OCI-LY7 (cell line): ENCODE measurements around the gene SP100. TPM values are rescaled to one million over a fixed set of nuclear protein-coding genes. Genes with fewer than 3 reads are reported as not detected.

Experiments
- BruUV-seq: library from RNA; stranded (reverse); fragments of 400-500 nt; replicated peaks from 2 replicates; lab custom pipeline; 2021; lab: Mats Ljungman, UMichigan
- CTCF ChIA-PET: fragments of 300-600 bp; sonication (Branson Sonifier 250); formaldehyde crosslinking; loops from one replicate; lab custom pipeline; 2022; ENCODE audit warnings: antibody characterized with exemption; ENCODE audit not compliant: unreplicated experiment; lab: Charles Lee
- POLR2A ChIA-PET: fragments of 300-600 bp; sonication (Branson Sonifier 250); formaldehyde crosslinking; loops from one replicate; lab custom pipeline; 2022; ENCODE audit warnings: antibody characterized with exemption; lab: Charles Lee
- DNase-seq: peaks from one replicate; pipeline ENCODE4 v3.0.0-alpha.2; 2015; ENCODE audit warnings: low spot score
- H2AFZ ChIP-seq: fragments of 200-600 bp; sonication (generic), shearing (Covaris generic); 2 replicates; pipeline ENCODE4 v1.6.1; 2014; ENCODE audit warnings: mild to moderate bottlenecking, antibody characterized with exemption, low read length, moderate library complexity
- H3K27ac ChIP-seq: fragments of 200-600 bp; sonication (generic); 2 replicates; pipeline ENCODE4 v1.5.1; 2014; ENCODE audit warnings: mixed run types, low read depth, mild to moderate bottlenecking, moderate library complexity, low read length, inconsistent platforms; ENCODE audit not compliant: poor library complexity, severe bottlenecking
- H3K36me3 ChIP-seq: fragments of 200-600 bp; sonication (generic); 2 replicates; pipeline ENCODE4 v1.6.1; 2014; ENCODE audit warnings: mild to moderate bottlenecking, antibody characterized with exemption, low read length, moderate library complexity, mixed read lengths; ENCODE audit not compliant: insufficient read depth
- H3K4me1 ChIP-seq: fragments of 200-600 bp; sonication (generic); 2 replicates; pipeline ENCODE4 v1.5.1; 2014; ENCODE audit warnings: mild to moderate bottlenecking, low read length; ENCODE audit not compliant: insufficient read depth, poor library complexity, severe bottlenecking
- H3K4me2 ChIP-seq: fragments of 200-600 bp; sonication (generic); 2 replicates; pipeline ENCODE4 v1.6.1; 2014; ENCODE audit warnings: mild to moderate bottlenecking, low read length
- H3K4me3 ChIP-seq: fragments of 200-600 bp; sonication (generic); 2 replicates; pipeline ENCODE4 v1.5.1; 2014; ENCODE audit warnings: mild to moderate bottlenecking, low read depth, low read length; ENCODE audit not compliant: poor library complexity, severe bottlenecking
- H3K79me2 ChIP-seq: fragments of 200-600 bp; sonication (generic); 2 replicates; pipeline ENCODE4 v1.6.1; 2016; ENCODE audit warnings: low read depth, mild to moderate bottlenecking, low read length, moderate library complexity, mixed read lengths; ENCODE audit not compliant: insufficient read depth
- H3K9me2 ChIP-seq: fragments of 200-600 bp; sonication (generic); 2 replicates; pipeline ENCODE4 v1.6.1; 2016; ENCODE audit warnings: mild to moderate bottlenecking, low read length, mixed read lengths; ENCODE audit not compliant: insufficient read depth
- H3K9me3 ChIP-seq: fragments of 200-600 bp; sonication (generic); 2 replicates; pipeline ENCODE4 v1.6.1; 2014; ENCODE audit warnings: mild to moderate bottlenecking, mixed run types, low read length, mixed read lengths
- H4K20me1 ChIP-seq: fragments of 200-600 bp; sonication (generic); 2 replicates; pipeline ENCODE4 v1.6.1; 2014; ENCODE audit warnings: mild to moderate bottlenecking, antibody characterized with exemption, low read length, moderate library complexity, mixed read lengths; ENCODE audit not compliant: insufficient read depth
- CTCF ChIP-seq: fragments of 200-600 bp; sonication (generic); conservative IDR thresholded peaks from 2 replicates; pipeline ENCODE4 v1.5.1; 2014; ENCODE audit warnings: mild to moderate bottlenecking, antibody characterized with exemption, low read length, moderate library complexity, mixed read lengths
- EZH2phosphoT487 ChIP-seq: fragments of 200-600 bp; sonication (generic); IDR thresholded peaks from 2 replicates; pipeline ENCODE4 v1.6.1; 2018; ENCODE audit warnings: low read depth, borderline replicate concordance, mild to moderate bottlenecking, mixed run types, antibody characterized with exemption, low read length, moderate library complexity, mixed read lengths
- intact Hi-C: fragments of 100-400 bp; cut with micrococcal nuclease; formaldehyde crosslinking; loops from one replicate; pipeline ENCODE4 v1.10.0; 2022; ENCODE audit not compliant: unreplicated experiment
- total RNA-seq, 2 experiments: library from RNA; depleted of rRNA in 1 of 2; stranded (reverse); fragments of >200 nt in 1 of 2; shearing (Covaris generic) in 1 of 2; gene quantifications; 2 replicates each; pipeline ENCODE4 v1.2.3, GENCODE V29; 2014 to 2022

SP100 gene
- total RNA-seq, 2 experiments from 2014 or later, result 44.6 to 54.5 TPM

GRCh38 chr2:230423851-230424458, 8.0 kb downstream of the SP100 start:
- peaks cover 51% of the 10 kb centered on the region for H3K36me3 ChIP-seq
- intact Hi-C loops, result no loop called here
- H3K27ac ChIP-seq, result no peak overlapping the region
- no TSS peak for BruUV-seq
- no peaks in the 10 kb centered on the region for H3K9me2 ChIP-seq
- H3K4me2 ChIP-seq, result no peak overlapping the region
- H3K4me1 ChIP-seq, result peaks cover 9% of the 10 kb centered on the region
- peaks cover 2% of the 10 kb centered on the region; the same call in 1 of the 2 replicates for H3K9me3 ChIP-seq
- TF ChIP-seq CTCF (no peak), EZH2phosphoT487 (no peak)
- ChIA-PET CTCF (interaction anchor here (0.5 kb wide), 1 partner anchor 12 kb away, joined by 12 read pairs; no protein-coding TSS in a partner anchor), POLR2A (interaction anchor here (0.6 to 0.8 kb wide), 2 partner anchors 64 to 1332 kb away, joined by 3 to 5 read pairs; no protein-coding TSS in a partner anchor)
- DNase-seq, result no peak
- peaks cover 52% of the 10 kb centered on the region for H3K79me2 ChIP-seq
- H3K4me3 ChIP-seq, result no peak overlapping the region
- H2AFZ ChIP-seq, result no peak overlapping the region
- H4K20me1 ChIP-seq, result no peaks in the 10 kb centered on the region; the same call in 1 of the 2 replicates

- no peaks in the 10 kb centered on the region for H3K4me1 ChIP-seq
- BruUV-seq, result no TSS peak
- POLR2A ChIA-PET, result no interaction called here
These were observed 9.4 kb downstream of the SP100 start for GRCh38 chr2:230425377-230425776.

More at GRCh38 chr2:230425377-230425776, 9.4 kb downstream of the SP100 start:
- no peak overlapping the region for H3K27ac ChIP-seq
- H3K4me3 ChIP-seq, result no peak overlapping the region
- peaks cover 15% of the 10 kb centered on the region; the same call in 1 of the 2 replicates for H3K9me3 ChIP-seq
- H3K4me2 ChIP-seq, result no peak overlapping the region
- peaks cover 65% of the 10 kb centered on the region for H3K36me3 ChIP-seq
- H3K9me2 ChIP-seq, result no peaks in the 10 kb centered on the region
- DNase-seq, result no peak
- no peak overlapping the region for H2AFZ ChIP-seq
- peaks cover 43% of the 10 kb centered on the region for H3K79me2 ChIP-seq
- CTCF ChIA-PET, result no interaction called here
- no peaks in the 10 kb centered on the region for H4K20me1 ChIP-seq
- intact Hi-C loops, result no loop called here
- TF ChIP-seq EZH2phosphoT487, result no peak
- no peak for TF ChIP-seq CTCF
